Upper lobe of left lung (tissue), 6 donors: ENCODE measurements around the gene SRSF10. TPM values are rescaled to one million over a fixed set of nuclear protein-coding genes. Genes with fewer than 3 reads are reported as not detected.

ENCODE experiments used
- ATAC-seq, 2 donors: fragments of 200-7000 bp; cut with Tn5 transposase; one replicate each; pipeline ENCODE4 v1.9.1; 2022; ENCODE audit warnings: mild to moderate bottlenecking in 2 of 2, moderate library complexity in 2 of 2; ENCODE audit not compliant: low FRiP score in 2 of 2
- DNase-seq, 2 donors: peaks; one replicate each; pipeline ENCODE4 v3.0.0-alpha.2; 2019 to 2020
- H3K27ac ChIP-seq, 4 donors: fragments of 200-600 bp; sonication (generic); one replicate each; pipeline ENCODE4 v1.5.1; 2016 to 2019
- H3K27me3 ChIP-seq, 4 donors: fragments of 200-600 bp; sonication (generic); one replicate each; pipeline ENCODE4 v1.5.1; 2017 to 2019
- H3K36me3 ChIP-seq, 4 donors: fragments of 200-600 bp; sonication (generic); one replicate each; pipeline ENCODE4 v1.5.1; 2016 to 2019
- H3K4me1 ChIP-seq, 4 donors: fragments of 200-600 bp; sonication (generic); one replicate each; pipeline ENCODE4 v1.5.1; 2018 to 2019
- H3K4me3 ChIP-seq, 4 donors: fragments of 200-600 bp; sonication (generic); one replicate each; pipeline ENCODE4 v1.5.1; 2017 to 2019; ENCODE audit warnings: mild to moderate bottlenecking in 2 of 4, moderate library complexity in 1 of 4
- H3K9me3 ChIP-seq, 4 donors: fragments of 200-600 bp; sonication (generic); one replicate each; pipeline ENCODE4 v1.5.1; 2018 to 2019
- EP300 ChIP-seq, 4 donors: sonication (generic); formaldehyde crosslinking; IDR thresholded peaks; one replicate each; pipeline ENCODE4 v1.5.1; 2017; ENCODE audit warnings: antibody characterized with exemption in 4 of 4, control low read depth in 2 of 4
- POLR2A ChIP-seq, 4 donors: fragments of 450-650 bp; IDR thresholded peaks; one replicate each; pipeline ENCODE4 v1.5.1; 2016 to 2017; ENCODE audit warnings: antibody characterized with exemption in 4 of 4, mild to moderate bottlenecking in 2 of 4
- POLR2AphosphoS5 ChIP-seq, 2 donors: sonication (generic); formaldehyde crosslinking; IDR thresholded peaks; one replicate each; pipeline ENCODE4 v1.5.1; 2017; ENCODE audit warnings: antibody characterized with exemption in 2 of 2
- WGBS, 2 donors: methylation state at CpG; one replicate each; pipeline ENCODE4 v1.1.5; 2017 to 2018; 5-methylcytosine and 5-hydroxymethylcytosine counted together
- total RNA-seq, 6 donors: library from RNA; depleted of rRNA in 4 of 6; stranded (reverse); fragments of >200 nt in 4 of 6; gene quantifications; one replicate each; pipeline versions ENCODE4 v1.1.0 to v1.2.1, GENCODE V29; 2016 to 2021
- TF ChIP-seq, protein P1 (sequence below), 6 experiments: fragments of 450-650 bp in 4 of 6; fragments of 200-600 bp in 2 of 6; sonication (generic) in 2 of 6; IDR thresholded peaks; one replicate each; pipeline ENCODE4 v1.5.1; 2016 to 2019; ENCODE audit warnings: antibody characterized with exemption in 6 of 6
- donor health status: DM: no; HTN: no; CAD: no; lungs with moderate emphysema.
- donor health status: DM: no; HTN: yes; CAD: no; lungs with severe emphysema.

SRSF10 gene
- total RNA-seq, 6 donors from 2014 or later: 66.3 to 187 (median 88.7) TPM

DNA sequence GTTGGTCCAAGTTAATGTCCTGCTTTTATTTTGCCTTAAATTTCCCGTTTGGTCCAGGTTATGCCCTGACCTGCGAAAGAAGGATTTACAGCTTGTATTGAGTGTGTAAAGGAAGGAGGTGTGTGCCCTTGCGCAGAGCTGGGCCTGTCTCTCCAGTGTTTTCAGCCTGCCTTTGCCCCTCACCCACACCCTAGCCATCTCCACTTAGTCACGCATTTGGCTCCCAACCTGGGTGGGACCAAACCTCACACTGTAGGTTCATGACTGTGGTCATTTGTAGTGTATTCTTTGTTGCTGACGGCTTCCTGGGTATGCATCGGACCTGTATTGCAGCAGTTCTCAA, 572 bp upstream of the SRSF10 start:
- H3K27me3 ChIP-seq: no peaks in the 10 kb centered on the region
- WGBS, 2 donors: 28 to 34% methylated on average over 6 of the region's 6 CpGs
- peaks cover 40 to 56% (median 49%) of the 10 kb centered on the region in 4 donors for H3K4me1 ChIP-seq
- DNase-seq (no peak), ATAC-seq (peak; percentile 42 to 44)
- peaks cover 0 to 6% (median 0%) of the 10 kb centered on the region in 4 donors for H3K36me3 ChIP-seq
- H3K4me3 ChIP-seq: peak overlapping the region in 3 of 4 donors; percentile 84 to 88 (median 85)
- TF ChIP-seq POLR2A (IDR thresholded peaks at IDR 0.05) (no peak), EP300 (IDR thresholded peaks at IDR 0.05) (no peak), POLR2AphosphoS5 (IDR thresholded peaks at IDR 0.05) (no peak)
- TF ChIP-seq, protein P1, sequence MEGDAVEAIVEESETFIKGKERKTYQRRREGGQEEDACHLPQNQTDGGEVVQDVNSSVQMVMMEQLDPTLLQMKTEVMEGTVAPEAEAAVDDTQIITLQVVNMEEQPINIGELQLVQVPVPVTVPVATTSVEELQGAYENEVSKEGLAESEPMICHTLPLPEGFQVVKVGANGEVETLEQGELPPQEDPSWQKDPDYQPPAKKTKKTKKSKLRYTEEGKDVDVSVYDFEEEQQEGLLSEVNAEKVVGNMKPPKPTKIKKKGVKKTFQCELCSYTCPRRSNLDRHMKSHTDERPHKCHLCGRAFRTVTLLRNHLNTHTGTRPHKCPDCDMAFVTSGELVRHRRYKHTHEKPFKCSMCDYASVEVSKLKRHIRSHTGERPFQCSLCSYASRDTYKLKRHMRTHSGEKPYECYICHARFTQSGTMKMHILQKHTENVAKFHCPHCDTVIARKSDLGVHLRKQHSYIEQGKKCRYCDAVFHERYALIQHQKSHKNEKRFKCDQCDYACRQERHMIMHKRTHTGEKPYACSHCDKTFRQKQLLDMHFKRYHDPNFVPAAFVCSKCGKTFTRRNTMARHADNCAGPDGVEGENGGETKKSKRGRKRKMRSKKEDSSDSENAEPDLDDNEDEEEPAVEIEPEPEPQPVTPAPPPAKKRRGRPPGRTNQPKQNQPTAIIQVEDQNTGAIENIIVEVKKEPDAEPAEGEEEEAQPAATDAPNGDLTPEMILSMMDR (IDR thresholded peaks at IDR 0.05): no peak
- H3K27ac ChIP-seq: peak overlapping the region; percentile 96 to 99 (median 97)
- no peaks in the 10 kb centered on the region for H3K9me3 ChIP-seq

DNA sequence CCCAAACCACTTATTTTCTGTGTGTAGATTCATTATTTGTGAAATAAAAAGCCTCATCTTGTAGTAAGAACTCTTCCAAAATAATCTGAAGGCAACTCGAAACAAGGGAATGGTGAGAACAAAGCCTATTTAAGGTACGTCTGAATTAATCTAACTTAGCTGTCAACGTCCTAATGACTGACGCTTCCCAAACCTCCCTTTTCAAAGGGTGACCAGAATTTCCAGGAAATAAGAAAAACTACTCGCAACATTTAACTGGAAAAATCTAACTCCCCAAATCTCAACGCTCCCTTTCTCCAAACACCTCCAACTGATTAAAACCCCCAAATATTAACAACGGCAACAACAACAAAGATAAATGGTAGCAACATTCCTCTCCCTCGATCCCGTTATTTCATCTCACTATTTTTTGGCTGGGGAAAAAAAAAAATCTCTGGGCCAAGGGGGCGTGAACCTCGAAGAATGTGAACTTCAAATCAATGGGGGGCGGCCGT, 693 bp downstream of the SRSF10 start:
- 0 to 1% methylated on average over 13 of the region's 13 CpGs for WGBS, 2 donors
- TF ChIP-seq POLR2AphosphoS5 (IDR thresholded peaks at IDR 0.05): no peak
- TF ChIP-seq EP300 (IDR thresholded peaks at IDR 0.05): no peak
- TF ChIP-seq POLR2A (IDR thresholded peaks at IDR 0.05): no peak
- TF ChIP-seq, protein P1 (IDR thresholded peaks at IDR 0.05): no peak
- Histone ChIP-seq H3K4me1 (peaks cover 38 to 55% (median 46%) of the 10 kb centered on the region in 4 donors), H3K4me3 (peak overlapping the region; percentile 84 to 92 (median 86)), H3K9me3 (no peaks in the 10 kb centered on the region), H3K36me3 (peaks cover 0 to 16% (median 0%) of the 10 kb centered on the region in 4 donors), H3K27me3 (no peaks in the 10 kb centered on the region), H3K27ac (peak overlapping the region; percentile 96 to 99 (median 97))
- no peak for ATAC-seq
- no peak for DNase-seq

DNA sequence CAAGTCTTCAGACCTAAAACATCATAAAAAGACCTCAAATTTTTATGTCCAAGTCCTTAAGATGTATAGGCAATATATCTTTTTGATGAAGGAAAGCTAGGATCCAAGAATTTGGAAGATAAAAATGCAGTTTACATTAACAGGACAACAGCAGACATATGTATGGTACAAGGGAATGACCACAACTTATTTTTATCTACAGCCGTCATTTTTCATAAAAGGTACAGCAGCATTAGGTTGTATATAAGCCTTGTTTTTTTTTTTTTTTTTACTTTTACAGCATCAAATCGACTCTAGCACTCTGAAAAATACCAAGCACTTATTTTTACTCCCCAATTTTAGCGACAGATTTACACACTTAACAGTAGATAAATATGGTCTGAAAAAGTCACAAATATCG, 1.3 kb downstream of the SRSF10 start:
- Histone ChIP-seq H3K27me3 (no peaks in the 10 kb centered on the region), H3K4me3 (peak overlapping the region in 3 of 4 donors; percentile 84 to 88 (median 85)), H3K9me3 (no peaks in the 10 kb centered on the region), H3K27ac (peak overlapping the region in 3 of 4 donors; percentile 96 to 99 (median 97)), H3K4me1 (peaks cover 37 to 55% (median 46%) of the 10 kb centered on the region in 4 donors), H3K36me3 (peaks cover 0 to 21% (median 3%) of the 10 kb centered on the region in 4 donors)
- DNase-seq (no peak), ATAC-seq (no peak)
- TF ChIP-seq, protein P1 (IDR thresholded peaks at IDR 0.05): no peak
- no peak for TF ChIP-seq POLR2AphosphoS5 (IDR thresholded peaks at IDR 0.05)
- no peak for TF ChIP-seq EP300 (IDR thresholded peaks at IDR 0.05)
- TF ChIP-seq POLR2A (IDR thresholded peaks at IDR 0.05): no peak
- 1% methylated on average over 4 of the region's 4 CpGs for WGBS, 2 donors

DNA sequence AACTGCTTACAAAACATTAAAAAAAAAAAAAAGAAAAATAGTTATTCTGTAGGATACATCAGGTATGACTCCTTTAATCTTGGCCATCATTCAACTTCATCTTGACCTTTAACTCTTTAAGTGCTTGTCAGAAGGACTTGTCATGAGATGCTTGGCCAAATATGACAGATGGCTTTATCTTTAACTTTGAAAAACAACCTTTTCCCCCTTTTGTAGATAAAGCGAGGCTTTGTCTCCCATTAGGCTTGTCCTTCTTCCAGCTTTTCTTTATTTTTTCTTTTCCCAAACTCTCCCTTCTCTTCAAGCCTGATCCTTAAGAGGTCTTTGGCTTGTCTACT, 2.3 kb downstream of the SRSF10 start:
- 36 to 46% methylated on average over 1 of the region's 1 CpG for WGBS, 2 donors
- no peak for DNase-seq

More for the DNA sequence above, 2.3 kb downstream of the SRSF10 start:
- Histone ChIP-seq H3K4me1 (peaks cover 44 to 63% (median 51%) of the 10 kb centered on the region in 4 donors), H3K4me3 (peak overlapping the region in 1 of 4 donors; percentile 85), H3K36me3 (peaks cover 0 to 29% (median 3%) of the 10 kb centered on the region in 4 donors), H3K27ac (peak overlapping the region in 1 of 4 donors; percentile 97), H3K9me3 (no peaks in the 10 kb centered on the region), H3K27me3 (no peaks in the 10 kb centered on the region)
- TF ChIP-seq, protein P1 (IDR thresholded peaks at IDR 0.05): no peak
- TF ChIP-seq EP300 (IDR thresholded peaks at IDR 0.05) (no peak), POLR2AphosphoS5 (IDR thresholded peaks at IDR 0.05) (no peak), POLR2A (IDR thresholded peaks at IDR 0.05) (no peak)
- no peak for ATAC-seq
